ENCODE data around the gene NES.

Gene NES

GRCh38 chr1:156705321-156705917, 28.2 kb upstream of the NES start, which contains the start of gene CRABP2:
TSS of gene CRABP2 (minus strand) at chr1:156705583. CDS start at chr1:156705446, 137 bp downstream.
- Histone ChIP-seq H3K4me3 (peak within 1 kb of the TSS; percentile 42 to 56), H3K27me3 (peaks cover 0 to 25% of the 10 kb centered on the region in 2 donors), H3K27ac (peak within 1 kb of the TSS; percentile 76 to 77), H3K4me1 (peaks cover 5 to 62% (median 41%) of the 10 kb centered on the region in 4 donors), H3K9me3 (no peaks in the 10 kb centered on the region), H3K36me3 (peaks cover 0 to 2% (median 0%) of the 10 kb centered on the region in 3 donors)
- DNase-seq = peak in 1 of 2 donors; percentile 72
- no peak for TF ChIP-seq CTCF (IDR thresholded peaks at IDR 0.05)
- intact Hi-C loops (cut with DNase I; ENCODE audit: low total_unique reads) = no loop called here

GRCh38 chr1:156704930-156705320, 27.7 kb upstream of the NES start:
- H3K4me3 ChIP-seq = peak overlapping the region; percentile 42 to 56
- peak; percentile 67 to 89 for DNase-seq
- TF ChIP-seq CTCF (IDR thresholded peaks at IDR 0.05) = no peak
- intact Hi-C loops (cut with DNase I; ENCODE audit: low total_unique reads) = no loop called here
- peak overlapping the region; percentile 76 to 77 for H3K27ac ChIP-seq
- peaks cover 0 to 30% of the 10 kb centered on the region in 2 donors for H3K27me3 ChIP-seq
- H3K36me3 ChIP-seq = peaks cover 0 to 6% (median 0%) of the 10 kb centered on the region in 3 donors
- H3K4me1 ChIP-seq = peaks cover 5 to 57% (median 37%) of the 10 kb centered on the region in 4 donors
- H3K9me3 ChIP-seq = no peaks in the 10 kb centered on the region

GRCh38 chr1:156704166-156704711, 27.0 kb upstream of the NES start:
- TF ChIP-seq CTCF (IDR thresholded peaks at IDR 0.05) = no peak

GRCh38 chr1:156703741-156704140, 26.5 kb upstream of the NES start:
- peaks cover 0 to 38% of the 10 kb centered on the region in 2 donors for H3K27me3 ChIP-seq
- DNase-seq = no peak
- H3K36me3 ChIP-seq = peaks cover 0 to 14% (median 0%) of the 10 kb centered on the region in 3 donors
- intact Hi-C loops (cut with DNase I; ENCODE audit: low total_unique reads) = no loop called here
- no peak overlapping the region for H3K27ac ChIP-seq
- H3K4me1 ChIP-seq = peaks cover 5 to 45% (median 29%) of the 10 kb centered on the region in 4 donors
- no peak overlapping the region for H3K4me3 ChIP-seq
- H3K9me3 ChIP-seq = no peaks in the 10 kb centered on the region
- no peak for TF ChIP-seq CTCF (IDR thresholded peaks at IDR 0.05)

More at GRCh38 chr1:156704166-156704711, 27.0 kb upstream of the NES start:
- intact Hi-C loops (cut with DNase I; ENCODE audit: low total_unique reads) = no loop called here
- no peak for DNase-seq
- peaks cover 5 to 50% (median 30%) of the 10 kb centered on the region in 4 donors for H3K4me1 ChIP-seq
- no peak overlapping the region for H3K4me3 ChIP-seq
- H3K27ac ChIP-seq = no peak overlapping the region
- H3K9me3 ChIP-seq = no peaks in the 10 kb centered on the region
- peaks cover 0 to 36% of the 10 kb centered on the region in 2 donors for H3K27me3 ChIP-seq
- peaks cover 0 to 12% (median 0%) of the 10 kb centered on the region in 3 donors for H3K36me3 ChIP-seq

GRCh38 chr1:156703336-156703735, 26.1 kb upstream of the NES start:
- intact Hi-C loops (cut with DNase I; ENCODE audit: low total_unique reads) = no loop called here
- no peak overlapping the region for H3K4me3 ChIP-seq
- no peak overlapping the region for H3K27ac ChIP-seq
- peaks cover 0 to 39% of the 10 kb centered on the region in 2 donors for H3K27me3 ChIP-seq
- H3K4me1 ChIP-seq = peaks cover 5 to 41% (median 29%) of the 10 kb centered on the region in 4 donors
- no peak for DNase-seq
- no peaks in the 10 kb centered on the region for H3K9me3 ChIP-seq
- H3K36me3 ChIP-seq = peaks cover 0 to 14% (median 0%) of the 10 kb centered on the region in 3 donors
- no peak for TF ChIP-seq CTCF (IDR thresholded peaks at IDR 0.05)
